ENCODE measurements around the gene DENND1A.

GRCh38 chr9:123743737-123744136 is 186.2 kb downstream of the DENND1A start:
- TF ChIP-seq CTCF (IDR thresholded peaks at IDR 0.05) (no peak), POLR2AphosphoS5 (IDR thresholded peaks at IDR 0.05) (no peak), EP300 (IDR thresholded peaks at IDR 0.05) (no peak), POLR2A (IDR thresholded peaks at IDR 0.05) (no peak)
